Measurements from ENCODE around the gene MRPL33.
A peak's percentile ranks its signal among the peaks of the same experiment; 100 is the strongest.

MRPL33 gene

GRCh38 chr2:27729614-27730013 is 41.9 kb upstream of the MRPL33 start:
- H3K9me3 ChIP-seq (ENCODE audit: insufficient read depth, low read depth, low read length) = no peaks in the 10 kb centered on the region
- no peak overlapping the region for H3K18ac ChIP-seq (ENCODE audit: low read length)
- H2BK12ac ChIP-seq (ENCODE audit: low read length) = no peak overlapping the region
- H3K4me1 ChIP-seq (ENCODE audit: control insufficient read depth in 1 of 2, insufficient read depth in 2 of 2, low read length in 2 of 2) = peaks cover 6 to 11% of the 10 kb centered on the region in 2 experiments
- WGBS (ENCODE audit: extremely low coverage, insufficient coverage, insufficient read length) = no CpG with 5 or more reads among the region's 4 CpGs
- H3K4me3 ChIP-seq (ENCODE audit: low read depth, low read length) = no peak overlapping the region
- no peak overlapping the region for H2AK5ac ChIP-seq (ENCODE audit: low read length)
- H3K23ac ChIP-seq (ENCODE audit: low read length) = no peak overlapping the region
- no peak overlapping the region for H4K8ac ChIP-seq (ENCODE audit: low read depth, low read length)
- H2AFZ ChIP-seq (ENCODE audit: insufficient read depth, low read length, poor library complexity) = no peak overlapping the region
- no peak overlapping the region for H2BK5ac ChIP-seq (ENCODE audit: low read depth, low read length, poor library complexity)
- no peak for DNase-seq
- H3K14ac ChIP-seq (ENCODE audit: low read length) = no peak overlapping the region
- no peak overlapping the region for H4K91ac ChIP-seq (ENCODE audit: low read depth, low read length)
- no peak overlapping the region for H4K12ac ChIP-seq (ENCODE audit: low read depth, low read length)
- no peaks in the 10 kb centered on the region for H3K27me3 ChIP-seq (ENCODE audit: insufficient read depth, low read length)
- no peak overlapping the region for H3K4ac ChIP-seq (ENCODE audit: low read depth, low read length)
- no peaks in the 10 kb centered on the region for H3K36me3 ChIP-seq (ENCODE audit: control insufficient read depth in 1 of 2, insufficient read depth in 2 of 2, low read length in 2 of 2)
- no peak overlapping the region for H3K9ac ChIP-seq (ENCODE audit: low read length)
- H2BK120ac ChIP-seq (ENCODE audit: insufficient read depth, low read length, poor library complexity) = no peak overlapping the region
- no peaks in the 10 kb centered on the region for H3K79me2 ChIP-seq (ENCODE audit: control insufficient read depth, insufficient read depth, low read length, poor library complexity)
- no peak overlapping the region for H3K27ac ChIP-seq (ENCODE audit: low read depth, low read length)
- no peak overlapping the region for H3K4me2 ChIP-seq (ENCODE audit: low read length)
- H3K79me1 ChIP-seq (ENCODE audit: low read length) = no peaks in the 10 kb centered on the region

- Histone ChIP-seq H3K14ac (ENCODE audit: low read length) (no peak overlapping the region), H2AK5ac (ENCODE audit: low read length) (no peak overlapping the region), H3K4me3 (ENCODE audit: low read depth, low read length) (no peak overlapping the region), H3K18ac (ENCODE audit: low read length) (no peak overlapping the region), H3K9me3 (ENCODE audit: insufficient read depth, low read depth, low read length) (peaks cover 2% of the 10 kb centered on the region), H3K79me2 (ENCODE audit: control insufficient read depth, insufficient read depth, low read length, poor library complexity) (peaks cover 2% of the 10 kb centered on the region), H3K4me2 (ENCODE audit: low read length) (no peak overlapping the region), H3K36me3 (ENCODE audit: control insufficient read depth in 1 of 2, insufficient read depth in 2 of 2, low read length in 2 of 2) (no peaks in the 10 kb centered on the region), H3K4me1 (ENCODE audit: control insufficient read depth in 1 of 2, insufficient read depth in 2 of 2, low read length in 2 of 2) (peaks cover 8 to 14% of the 10 kb centered on the region in 2 experiments), H4K91ac (ENCODE audit: low read depth, low read length) (no peak overlapping the region), H2AFZ (ENCODE audit: insufficient read depth, low read length, poor library complexity) (no peak overlapping the region), H3K9ac (ENCODE audit: low read length) (no peak overlapping the region), H3K27ac (ENCODE audit: low read depth, low read length) (no peak overlapping the region), H2BK120ac (ENCODE audit: insufficient read depth, low read length, poor library complexity) (no peak overlapping the region), H3K23ac (ENCODE audit: low read length) (no peak overlapping the region), H3K4ac (ENCODE audit: low read depth, low read length) (no peak overlapping the region), H2BK12ac (ENCODE audit: low read length) (peak overlapping the region; percentile 5), H4K8ac (ENCODE audit: low read depth, low read length) (no peak overlapping the region), H4K12ac (ENCODE audit: low read depth, low read length) (no peak overlapping the region), H2BK5ac (ENCODE audit: low read depth, low read length, poor library complexity) (no peak overlapping the region), H3K79me1 (ENCODE audit: low read length) (peaks cover 2% of the 10 kb centered on the region), H3K27me3 (ENCODE audit: insufficient read depth, low read length) (no peaks in the 10 kb centered on the region)
- WGBS (ENCODE audit: extremely low coverage, insufficient coverage, insufficient read length) = no CpG with 5 or more reads among the region's 3 CpGs
- no peak for DNase-seq
Measured at GRCh38 chr2:27730261-27730662, 41.3 kb upstream of the MRPL33 start.

GRCh38 chr2:27730980-27731691 is 40.4 kb upstream of the MRPL33 start:
- Histone ChIP-seq H3K9ac (ENCODE audit: low read length) (no peak overlapping the region), H3K18ac (ENCODE audit: low read length) (no peak overlapping the region), H4K91ac (ENCODE audit: low read depth, low read length) (no peak overlapping the region), H4K12ac (ENCODE audit: low read depth, low read length) (no peak overlapping the region), H3K14ac (ENCODE audit: low read length) (no peak overlapping the region), H3K4me3 (ENCODE audit: low read depth, low read length) (no peak overlapping the region), H3K79me1 (ENCODE audit: low read length) (peaks cover 4% of the 10 kb centered on the region), H3K4ac (ENCODE audit: low read depth, low read length) (no peak overlapping the region), H3K36me3 (ENCODE audit: control insufficient read depth in 1 of 2, insufficient read depth in 2 of 2, low read length in 2 of 2) (no peaks in the 10 kb centered on the region), H4K8ac (ENCODE audit: low read depth, low read length) (no peak overlapping the region), H3K9me3 (ENCODE audit: insufficient read depth, low read depth, low read length) (peaks cover 2% of the 10 kb centered on the region), H3K27me3 (ENCODE audit: insufficient read depth, low read length) (no peaks in the 10 kb centered on the region), H2AFZ (ENCODE audit: insufficient read depth, low read length, poor library complexity) (no peak overlapping the region), H3K23ac (ENCODE audit: low read length) (no peak overlapping the region), H3K79me2 (ENCODE audit: control insufficient read depth, insufficient read depth, low read length, poor library complexity) (peaks cover 4% of the 10 kb centered on the region), H3K4me2 (ENCODE audit: low read length) (no peak overlapping the region), H2BK120ac (ENCODE audit: insufficient read depth, low read length, poor library complexity) (no peak overlapping the region), H3K4me1 (ENCODE audit: control insufficient read depth in 1 of 2, insufficient read depth in 2 of 2, low read length in 2 of 2) (peaks cover 9 to 20% of the 10 kb centered on the region in 2 experiments), H2BK5ac (ENCODE audit: low read depth, low read length, poor library complexity) (no peak overlapping the region), H2BK12ac (ENCODE audit: low read length) (no peak overlapping the region), H3K27ac (ENCODE audit: low read depth, low read length) (no peak overlapping the region), H2AK5ac (ENCODE audit: low read length) (no peak overlapping the region)
- no CpG with 5 or more reads among the region's 4 CpGs for WGBS (ENCODE audit: extremely low coverage, insufficient coverage, insufficient read length)
- DNase-seq = no peak

DNA sequence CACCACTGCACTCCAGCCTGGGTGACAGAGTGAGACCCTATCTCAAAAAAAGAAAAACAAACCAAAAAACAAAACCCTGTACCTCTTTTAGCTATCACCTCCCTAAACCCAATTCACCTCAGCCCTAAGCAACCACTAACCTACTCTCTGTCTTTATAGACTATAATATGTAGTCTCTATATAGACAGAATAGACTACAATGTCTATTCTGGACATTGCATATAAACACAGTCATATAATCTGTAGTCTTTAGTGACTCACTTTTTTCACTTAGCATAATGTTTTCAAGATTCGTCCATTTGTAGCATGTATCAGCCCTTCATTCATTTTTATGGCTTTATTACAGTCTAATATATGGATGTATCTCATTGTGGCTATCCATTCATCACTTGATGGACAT is 37.2 kb upstream of the MRPL33 start:
- H3K4me2 ChIP-seq (ENCODE audit: low read length) = no peak overlapping the region
- peaks cover 4% of the 10 kb centered on the region for H3K79me2 ChIP-seq (ENCODE audit: control insufficient read depth, insufficient read depth, low read length, poor library complexity)
- WGBS (ENCODE audit: extremely low coverage, insufficient coverage, insufficient read length) = no CpG with 5 or more reads among the region's 1 CpG
- no peak overlapping the region for H4K91ac ChIP-seq (ENCODE audit: low read depth, low read length)
- no peak overlapping the region for H4K8ac ChIP-seq (ENCODE audit: low read depth, low read length)
- H3K27me3 ChIP-seq (ENCODE audit: insufficient read depth, low read length) = no peaks in the 10 kb centered on the region
- no peak overlapping the region for H3K4me3 ChIP-seq (ENCODE audit: low read depth, low read length)
- H3K4me1 ChIP-seq (ENCODE audit: control insufficient read depth in 1 of 2, insufficient read depth in 2 of 2, low read length in 2 of 2) = peaks cover 3 to 14% of the 10 kb centered on the region in 2 experiments
- no peak overlapping the region for H2BK12ac ChIP-seq (ENCODE audit: low read length)
- H3K9ac ChIP-seq (ENCODE audit: low read length) = no peak overlapping the region
- H3K4ac ChIP-seq (ENCODE audit: low read depth, low read length) = no peak overlapping the region
- H3K36me3 ChIP-seq (ENCODE audit: control insufficient read depth in 1 of 2, insufficient read depth in 2 of 2, low read length in 2 of 2) = no peaks in the 10 kb centered on the region
- H3K79me1 ChIP-seq (ENCODE audit: low read length) = peaks cover 4% of the 10 kb centered on the region
- no peak overlapping the region for H2AFZ ChIP-seq (ENCODE audit: insufficient read depth, low read length, poor library complexity)
- no peak for DNase-seq
- H2AK5ac ChIP-seq (ENCODE audit: low read length) = no peak overlapping the region
- H3K23ac ChIP-seq (ENCODE audit: low read length) = no peak overlapping the region
- H3K27ac ChIP-seq (ENCODE audit: low read depth, low read length) = no peak overlapping the region
- no peak overlapping the region for H3K18ac ChIP-seq (ENCODE audit: low read length)
- H3K9me3 ChIP-seq (ENCODE audit: insufficient read depth, low read depth, low read length) = peaks cover 2% of the 10 kb centered on the region
- no peak overlapping the region for H2BK120ac ChIP-seq (ENCODE audit: insufficient read depth, low read length, poor library complexity)
- no peak overlapping the region for H2BK5ac ChIP-seq (ENCODE audit: low read depth, low read length, poor library complexity)
- no peak overlapping the region for H4K12ac ChIP-seq (ENCODE audit: low read depth, low read length)
- no peak overlapping the region for H3K14ac ChIP-seq (ENCODE audit: low read length)

Measured in trophoblast cell (in vitro differentiated cells and primary cell).